H1 (cell line): ENCODE results near the gene DVL1. TPM values are rescaled to one million over a fixed set of nuclear protein-coding genes. Genes with fewer than 3 reads are reported as not detected.

Experiments
- BCL11A ChIP-seq, 2 experiments: IDR thresholded peaks; one replicate each; pipeline ENCODE4 v1.6.1; 2011; ENCODE audit warnings: low read depth in 2 of 2, low read length in 2 of 2, mild to moderate bottlenecking in 2 of 2
- EGR1 ChIP-seq: IDR thresholded peaks from 2 replicates; pipeline ENCODE4 v1.6.1; 2011; ENCODE audit warnings: low read depth, low read length, borderline replicate concordance
- EZH2 ChIP-seq: fragments of 200-600 bp; sonication (generic); IDR thresholded peaks from 2 replicates; pipeline ENCODE4 v1.7.1; 2012; ENCODE audit warnings: low read depth, mild to moderate bottlenecking, moderate library complexity, low read length, inconsistent platforms; ENCODE audit not compliant: severe bottlenecking
- HDAC6 ChIP-seq: IDR thresholded peaks from one replicate; pipeline ENCODE4 v1.7.1; 2012; ENCODE audit warnings: low read depth, mild to moderate bottlenecking, inconsistent platforms, low read length, moderate library complexity
- POLR2A ChIP-seq, 2 experiments: IDR thresholded peaks; 1 replicate in 1 of 2; 2 replicates in 1 of 2; pipeline ENCODE4 v1.6.1; 2011; ENCODE audit warnings: low read depth in 2 of 2, low read length in 2 of 2, mild to moderate bottlenecking in 2 of 2; ENCODE audit errors: control extremely low read depth in 1 of 2
- RAD21 ChIP-seq, 2 experiments: IDR thresholded peaks in 1 of 2; conservative IDR thresholded peaks in 1 of 2; 2 replicates each; pipeline ENCODE4 v1.6.1; 2011; ENCODE audit warnings: low read depth in 2 of 2, low read length in 2 of 2, improper control_type of control experiment in 1 of 2, inconsistent platforms in 1 of 2, mild to moderate bottlenecking in 1 of 2, moderate library complexity in 1 of 2
- polyA plus RNA-seq, 7 experiments: library from polyadenylated mRNA; depleted of rRNA in 3 of 7; stranded (reverse) in 5 of 7; unstranded in 2 of 7; fragments of >200 nt in 5 of 7; fragments of 200-250 nt in 2 of 7; gene quantifications; 1 replicate in 5 of 7; 2 replicates in 1 of 7; 4 replicates in 1 of 7; pipeline versions ENCODE4 v1.2.1 to v1.2.3, GENCODE V29; 2011 to 2013; ENCODE audit warnings: missing spikeins in 2 of 7, mixed read lengths in 2 of 7
- total RNA-seq: library from RNA; stranded (reverse); fragmentation: NEBNext Ultra II Directional; extraction: Animal tissue kit (Norgen Biotek cat#: 25700); gene quantifications from 2 replicates; pipeline ENCODE4 v1.2.1, GENCODE V29; 2021

Gene DVL1
- total and polyA plus RNA-seq, 2 of the 8 experiments (the other 6 are each of a cell fraction or from before 2014, with no cell fraction given) = 39.4 to 58.9 TPM

DNA sequence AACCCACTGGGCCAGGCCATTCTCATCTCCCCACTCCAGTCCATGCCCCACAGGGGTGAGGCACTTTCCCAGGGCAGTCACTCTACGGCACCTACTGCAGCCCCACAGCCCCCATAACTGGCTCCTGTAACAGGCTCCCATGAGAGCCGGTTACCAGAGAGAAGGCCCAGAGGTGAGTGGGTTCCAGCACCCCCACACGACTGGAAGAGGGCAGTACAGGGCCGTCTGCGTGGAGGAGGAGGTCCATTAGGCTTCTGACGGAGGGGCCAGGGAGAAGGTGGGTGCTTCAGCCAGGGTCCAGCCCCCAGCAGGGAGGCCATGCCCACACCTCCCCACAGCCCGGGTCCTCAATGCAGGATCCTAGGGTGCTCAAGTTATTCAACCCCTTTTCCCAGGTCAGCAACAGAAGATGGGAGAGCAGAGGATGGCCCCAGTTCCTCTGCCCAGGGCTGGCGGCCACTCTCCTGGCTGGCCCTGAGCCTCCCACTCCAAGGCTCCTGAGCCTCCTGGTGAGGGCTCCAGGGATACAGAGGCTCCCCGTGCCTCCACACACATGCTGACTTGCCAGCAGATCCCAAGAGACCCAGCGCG, 43.1 kb downstream of the DVL1 start (continued):
- TF ChIP-seq RAD21 (IDR thresholded peaks at IDR 0.05 in 1 of 2, conservative IDR thresholded peaks at IDR 0.05 in 1 of 2; ENCODE audit: low read depth in 2 of 2, low read length in 2 of 2) = peak; percentile 14 to 39; a peak in 3 of 4 replicates
- no peak for TF ChIP-seq EGR1
- no peak for TF ChIP-seq HDAC6
- no peak for TF ChIP-seq POLR2A (IDR thresholded peaks at IDR 0.05; ENCODE audit: control extremely low read depth in 1 of 2, low read depth in 2 of 2, low read length in 2 of 2)
- TF ChIP-seq BCL11A (IDR thresholded peaks at IDR 0.05; ENCODE audit: low read depth in 2 of 2, low read length in 2 of 2) = no peak
- TF ChIP-seq EZH2 = no peak
